Activated naive CD4-positive, alpha-beta T cell treated with anti-CD3 and anti-CD28 coated beads, Interleukin-2, amount 50 U/mL, for 24 hours (primary cell): ENCODE results near the gene KRTAP10-5.
A peak's percentile ranks its signal among the peaks of the same experiment; 100 is the strongest.
"Not testable (repeated sequence)": the region's sequence is repeated elsewhere in the genome, so short reads cannot be mapped to it uniquely, and the experiment has no call there.

Experiments used
- H3K27ac Mint-ChIP-seq: one replicate; pipeline ENCODE4 v1.8.0; 2021; ENCODE audit warnings: mild to moderate bottlenecking, mixed read lengths
- H3K27me3 Mint-ChIP-seq: one replicate; pipeline ENCODE4 v1.8.0; 2021; ENCODE audit warnings: mixed read lengths
- H3K36me3 Mint-ChIP-seq: one replicate; pipeline ENCODE4 v1.8.0; 2021; ENCODE audit warnings: mixed read lengths
- H3K4me1 Mint-ChIP-seq: one replicate; pipeline ENCODE4 v1.8.0; 2021; ENCODE audit warnings: mixed read lengths
- H3K4me3 Mint-ChIP-seq: one replicate; pipeline ENCODE4 v1.8.0; 2021; ENCODE audit warnings: mild to moderate bottlenecking, mixed read lengths
- H3K9me3 Mint-ChIP-seq: one replicate; pipeline ENCODE4 v1.8.0; 2021; ENCODE audit warnings: mixed read lengths

The KRTAP10-5 gene

GRCh38 chr21:44555200-44555875 is 25.1 kb downstream of the KRTAP10-5 start:
- Mint-ChIP-seq H3K4me1 (peaks cover 4% of the 10 kb centered on the region), H3K4me3 (no peak overlapping the region), H3K27ac (no peak overlapping the region), H3K9me3 (peaks cover 13% of the 10 kb centered on the region), H3K36me3 (peaks cover 9% of the 10 kb centered on the region), H3K27me3 (no peaks in the 10 kb centered on the region)

DNA sequence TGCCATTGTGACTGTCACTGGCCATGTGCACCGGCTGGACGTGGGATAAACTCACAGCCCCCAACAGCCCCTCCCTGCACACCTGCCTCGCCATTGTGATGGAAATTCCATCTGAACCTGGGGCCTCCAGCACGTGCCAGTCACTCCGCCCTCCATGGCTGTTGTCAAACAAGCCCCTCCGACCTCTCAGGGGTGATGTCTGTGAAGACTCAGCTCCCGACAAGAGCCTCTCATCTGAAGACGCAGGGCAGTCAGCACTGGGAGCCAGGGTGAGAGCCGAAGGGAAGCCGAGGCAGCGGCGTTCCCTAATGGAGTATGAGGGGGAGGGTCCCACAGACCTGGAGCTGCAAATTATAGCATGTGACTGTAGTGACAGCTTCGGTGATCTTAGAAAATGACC is 27.7 kb downstream of the KRTAP10-5 start:
- Mint-ChIP-seq H3K36me3 (peaks cover 7% of the 10 kb centered on the region), H3K4me3 (no peak overlapping the region), H3K27me3 (no peaks in the 10 kb centered on the region), H3K27ac (no peak overlapping the region), H3K9me3 (peaks cover 10% of the 10 kb centered on the region), H3K4me1 (peaks cover 25% of the 10 kb centered on the region)

GRCh38 chr21:44552136-44552535 is 28.3 kb downstream of the KRTAP10-5 start:
- H3K4me1 Mint-ChIP-seq, result peaks cover 30% of the 10 kb centered on the region
- no peak overlapping the region for H3K27ac Mint-ChIP-seq
- H3K27me3 Mint-ChIP-seq, result no peaks in the 10 kb centered on the region
- peaks cover 13% of the 10 kb centered on the region for H3K36me3 Mint-ChIP-seq
- no peak overlapping the region for H3K4me3 Mint-ChIP-seq
- peaks cover 16% of the 10 kb centered on the region for H3K9me3 Mint-ChIP-seq

DNA sequence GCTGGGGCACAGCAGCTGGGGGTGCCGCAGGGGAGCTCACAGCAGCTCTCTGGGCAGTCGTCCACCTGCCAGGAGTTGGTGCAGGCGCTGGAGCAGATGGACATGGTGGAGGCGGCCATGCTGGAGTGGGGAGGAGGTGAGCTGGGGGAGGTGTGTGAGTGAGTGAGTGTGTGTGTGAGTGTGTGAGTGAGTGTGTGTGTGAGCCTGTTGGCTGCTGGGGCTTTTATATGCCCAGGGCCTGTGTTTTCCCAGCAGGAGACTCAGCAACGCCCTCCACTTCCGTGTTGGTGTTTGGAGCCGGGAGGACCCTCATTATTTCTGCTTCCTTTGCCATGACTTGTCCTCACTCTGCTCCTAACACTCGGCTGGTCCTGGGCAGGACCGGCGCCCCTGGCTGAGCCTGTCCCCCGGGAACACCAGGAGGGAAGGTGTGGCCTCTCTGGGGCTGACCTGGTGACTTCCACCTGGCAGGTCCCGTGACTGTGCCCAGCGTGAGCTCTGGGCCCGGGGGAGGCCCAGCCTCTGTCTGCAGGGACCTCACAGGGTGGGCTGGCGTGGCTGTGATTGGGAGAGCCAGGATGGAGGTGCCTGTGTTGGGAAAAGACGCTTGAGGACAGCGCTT is 29.0 kb downstream of the KRTAP10-5 start, which contains the start of gene KRTAP10-2:
TSS of gene KRTAP10-2 (minus strand) at position 166 of the 622 bp plus-strand sequence. CDS start at position 119, 47 bp downstream.
- no peak within 1 kb of the TSS for H3K4me3 Mint-ChIP-seq
- peaks cover 22% of the 10 kb centered on the region for H3K9me3 Mint-ChIP-seq
- H3K27ac Mint-ChIP-seq, result peak within 1 kb of the TSS; percentile 65
- no peaks in the 10 kb centered on the region for H3K27me3 Mint-ChIP-seq
- peaks cover 19% of the 10 kb centered on the region for H3K36me3 Mint-ChIP-seq
- peaks cover 36% of the 10 kb centered on the region for H3K4me1 Mint-ChIP-seq

DNA sequence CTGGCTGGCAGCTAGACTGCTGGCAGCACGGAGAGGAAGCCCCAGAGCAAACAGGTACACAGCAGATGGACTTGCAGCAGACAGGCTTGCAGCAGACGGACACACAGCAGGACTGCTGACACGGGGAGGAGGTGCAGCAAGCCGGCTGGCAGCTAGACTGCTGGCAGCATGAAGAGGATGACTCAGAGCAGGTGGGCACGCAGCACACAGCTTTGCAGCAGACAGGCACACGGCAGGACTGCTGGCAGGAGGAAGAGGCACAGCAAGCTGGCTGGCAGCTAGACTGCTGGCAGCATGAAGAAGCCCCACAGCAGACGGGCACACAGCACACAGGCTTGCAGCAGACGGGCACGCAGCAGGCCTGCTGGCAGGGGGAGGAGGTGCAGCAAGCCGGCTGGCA is 29.6 kb downstream of the KRTAP10-5 start:
- peaks cover 36% of the 10 kb centered on the region for H3K4me1 Mint-ChIP-seq
- H3K9me3 Mint-ChIP-seq, result peaks cover 23% of the 10 kb centered on the region
- no peak overlapping the region for H3K27ac Mint-ChIP-seq
- peaks cover 19% of the 10 kb centered on the region for H3K36me3 Mint-ChIP-seq
- H3K4me3 Mint-ChIP-seq, result no peak overlapping the region
- H3K27me3 Mint-ChIP-seq, result no peaks in the 10 kb centered on the region

GRCh38 chr21:44550285-44550684 is 30.1 kb downstream of the KRTAP10-5 start:
- H3K4me1 Mint-ChIP-seq, result peaks cover 36% of the 10 kb centered on the region
- not testable (repeated sequence) for H3K27ac Mint-ChIP-seq, H3K27me3 Mint-ChIP-seq, H3K4me3 Mint-ChIP-seq
- H3K9me3 Mint-ChIP-seq, result peaks cover 28% of the 10 kb centered on the region
- peaks cover 21% of the 10 kb centered on the region for H3K36me3 Mint-ChIP-seq

- H3K27ac Mint-ChIP-seq, result peak overlapping the region; percentile 53
- H3K4me1 Mint-ChIP-seq, result peaks cover 36% of the 10 kb centered on the region
- H3K36me3 Mint-ChIP-seq, result peaks cover 21% of the 10 kb centered on the region
- no peaks in the 10 kb centered on the region for H3K27me3 Mint-ChIP-seq
- no peak overlapping the region for H3K4me3 Mint-ChIP-seq
- H3K9me3 Mint-ChIP-seq, result peaks cover 28% of the 10 kb centered on the region
Measured at GRCh38 chr21:44549525-44550211, 30.7 kb downstream of the KRTAP10-5 start.

GRCh38 chr21:44548922-44549321 is 31.5 kb downstream of the KRTAP10-5 start:
- Mint-ChIP-seq H3K27me3 (no peaks in the 10 kb centered on the region), H3K27ac (no peak overlapping the region), H3K9me3 (peaks cover 28% of the 10 kb centered on the region), H3K4me1 (peaks cover 36% of the 10 kb centered on the region), H3K36me3 (peaks cover 21% of the 10 kb centered on the region), H3K4me3 (no peak overlapping the region)

DNA sequence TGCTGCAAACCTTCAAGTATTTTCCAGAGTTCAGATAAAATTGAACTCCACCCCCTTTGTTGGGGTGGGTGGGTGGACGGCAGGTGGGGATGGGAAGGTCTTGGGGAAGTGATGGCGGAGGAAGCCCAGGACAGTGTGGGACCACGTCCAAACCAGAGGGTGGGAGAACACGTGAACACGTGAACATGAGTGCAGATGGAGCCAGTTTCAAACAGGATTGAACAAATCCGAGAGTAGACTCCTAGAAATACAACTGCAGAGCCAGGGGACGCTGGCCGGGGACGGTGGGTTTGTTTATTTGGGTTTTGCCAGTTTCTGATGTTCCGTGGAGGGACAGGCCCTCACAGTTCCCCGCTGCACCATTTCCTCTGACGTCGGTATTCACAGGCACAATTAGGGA is 32.0 kb downstream of the KRTAP10-5 start:
- H3K4me3 Mint-ChIP-seq, result peak overlapping the region; percentile 84
- peaks cover 26% of the 10 kb centered on the region for H3K9me3 Mint-ChIP-seq
- no peaks in the 10 kb centered on the region for H3K27me3 Mint-ChIP-seq
- H3K27ac Mint-ChIP-seq, result peak overlapping the region; percentile 71
- H3K36me3 Mint-ChIP-seq, result peaks cover 19% of the 10 kb centered on the region
- H3K4me1 Mint-ChIP-seq, result peaks cover 36% of the 10 kb centered on the region

DNA sequence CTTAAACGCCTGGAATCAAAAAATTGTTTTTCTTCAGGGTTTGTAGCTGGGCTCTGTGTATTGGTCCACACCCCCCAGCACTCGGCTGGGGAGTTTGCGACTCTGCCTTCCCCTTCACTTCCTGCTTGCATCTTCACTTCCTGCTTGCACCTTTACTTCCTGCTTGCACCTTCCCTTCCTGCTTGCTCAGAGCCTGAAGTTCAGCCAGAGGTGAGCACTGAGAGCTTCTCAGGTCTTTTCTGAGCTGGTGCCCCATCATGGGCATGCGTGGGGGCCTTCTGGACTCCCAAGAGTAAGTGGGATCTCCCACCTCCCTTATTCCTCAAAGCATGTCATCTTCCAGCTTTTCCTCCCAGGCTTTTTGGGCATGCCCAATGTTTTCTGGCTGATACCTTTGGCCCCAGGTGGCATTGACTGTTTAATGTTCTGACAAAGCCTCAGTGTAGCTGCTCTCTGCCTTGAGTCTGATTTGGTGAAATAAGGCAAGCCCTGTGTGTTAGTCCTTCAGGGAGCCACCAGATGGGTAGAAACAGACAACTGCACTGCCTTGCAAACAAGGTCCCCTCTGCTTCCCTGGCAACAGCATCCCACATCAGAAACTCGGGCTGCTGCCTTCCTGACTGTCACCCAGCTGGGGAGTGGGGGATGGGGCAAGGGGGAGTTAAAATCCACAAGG is 32.6 kb downstream of the KRTAP10-5 start:
- H3K27me3 Mint-ChIP-seq, result no peaks in the 10 kb centered on the region
- peaks cover 20% of the 10 kb centered on the region for H3K9me3 Mint-ChIP-seq
- H3K4me3 Mint-ChIP-seq, result peak overlapping the region; percentile 84
- peaks cover 17% of the 10 kb centered on the region for H3K36me3 Mint-ChIP-seq
- H3K27ac Mint-ChIP-seq, result peak overlapping the region; percentile 98
- peaks cover 36% of the 10 kb centered on the region for H3K4me1 Mint-ChIP-seq

DNA sequence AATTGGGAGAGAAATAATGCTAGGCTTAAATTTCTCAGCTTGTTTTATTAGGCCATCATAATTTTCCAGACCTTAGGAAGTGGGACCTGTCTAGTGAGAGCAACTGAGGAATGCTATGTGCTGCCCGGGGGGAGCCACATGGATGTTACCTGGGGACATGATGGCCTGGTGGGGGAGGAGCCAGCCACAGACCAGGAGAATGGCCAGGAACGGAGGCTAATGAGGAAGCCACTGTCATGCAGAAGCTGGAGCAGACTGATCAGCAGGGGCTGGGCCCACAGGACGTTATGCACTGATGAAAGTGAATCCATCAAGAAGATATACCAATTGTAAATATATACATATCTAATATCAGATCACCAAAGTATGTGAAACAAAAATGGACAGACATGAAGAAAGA is 35.8 kb downstream of the KRTAP10-5 start:
- no peak overlapping the region for H3K4me3 Mint-ChIP-seq
- peaks cover 30% of the 10 kb centered on the region for H3K4me1 Mint-ChIP-seq
- peaks cover 14% of the 10 kb centered on the region for H3K36me3 Mint-ChIP-seq
- H3K27ac Mint-ChIP-seq, result no peak overlapping the region
- peaks cover 20% of the 10 kb centered on the region for H3K9me3 Mint-ChIP-seq
- H3K27me3 Mint-ChIP-seq, result no peaks in the 10 kb centered on the region

- Mint-ChIP-seq H3K36me3 (peaks cover 14% of the 10 kb centered on the region), H3K9me3 (peaks cover 18% of the 10 kb centered on the region), H3K4me1 (peaks cover 12% of the 10 kb centered on the region), H3K4me3 (no peak overlapping the region), H3K27ac (no peak overlapping the region), H3K27me3 (no peaks in the 10 kb centered on the region)
Measured at GRCh38 chr21:44542716-44543115, 37.7 kb downstream of the KRTAP10-5 start.

GRCh38 chr21:44540741-44541288 is 39.6 kb downstream of the KRTAP10-5 start:
- H3K27me3 Mint-ChIP-seq, result no peaks in the 10 kb centered on the region
- H3K27ac Mint-ChIP-seq, result no peak overlapping the region
- peaks cover 5% of the 10 kb centered on the region for H3K9me3 Mint-ChIP-seq
- no peaks in the 10 kb centered on the region for H3K4me1 Mint-ChIP-seq
- no peak overlapping the region for H3K4me3 Mint-ChIP-seq
- peaks cover 2% of the 10 kb centered on the region for H3K36me3 Mint-ChIP-seq

DNA sequence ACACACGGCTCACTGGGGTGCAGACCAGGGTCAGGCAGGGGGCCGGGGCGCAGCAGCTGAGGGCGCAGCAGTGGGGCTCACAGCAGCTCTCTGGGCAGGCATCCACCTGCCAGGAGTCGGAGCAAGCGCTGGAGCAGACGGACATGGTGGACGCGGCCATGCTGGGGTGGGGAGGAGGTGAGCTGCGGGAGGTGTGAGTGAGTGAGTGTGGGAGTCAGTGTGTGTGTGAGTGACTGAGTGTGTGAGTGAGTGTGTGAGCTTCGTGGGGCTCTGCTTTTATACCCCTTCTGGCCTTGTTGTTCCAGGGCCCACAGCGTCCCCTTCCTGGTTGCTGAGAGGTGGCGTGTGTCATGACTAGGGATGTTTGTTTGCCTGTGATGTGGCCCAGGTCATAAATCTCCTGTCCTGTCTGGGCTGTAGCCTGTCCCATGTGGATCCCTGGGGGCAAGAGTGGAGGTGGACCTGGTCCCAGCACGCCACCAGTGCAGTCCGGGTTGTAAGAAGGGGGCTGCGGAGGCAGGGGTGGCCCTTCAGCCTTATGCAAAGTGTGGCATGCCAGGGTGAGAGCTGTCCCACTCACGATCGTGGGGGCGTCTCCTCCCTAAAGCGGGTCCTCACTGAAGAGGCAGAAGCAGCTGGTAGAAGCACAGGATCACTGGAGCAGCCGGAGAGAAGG is 40.3 kb downstream of the KRTAP10-5 start, which contains the start of gene KRTAP10-1:
TSS of gene KRTAP10-1 (minus strand) at position 205 of the 676 bp plus-strand sequence. CDS start at position 160, 45 bp downstream.
- H3K36me3 Mint-ChIP-seq, result no peaks in the 10 kb centered on the region
- no peak within 1 kb of the TSS for H3K27ac Mint-ChIP-seq
- no peaks in the 10 kb centered on the region for H3K4me1 Mint-ChIP-seq
- H3K27me3 Mint-ChIP-seq, result no peaks in the 10 kb centered on the region
- no peak within 1 kb of the TSS for H3K4me3 Mint-ChIP-seq
- no peaks in the 10 kb centered on the region for H3K9me3 Mint-ChIP-seq

GRCh38 chr21:44539046-44539445 is 41.4 kb downstream of the KRTAP10-5 start:
- Mint-ChIP-seq H3K27ac (no peak overlapping the region), H3K27me3 (no peaks in the 10 kb centered on the region), H3K36me3 (no peaks in the 10 kb centered on the region), H3K4me1 (no peaks in the 10 kb centered on the region), H3K4me3 (no peak overlapping the region), H3K9me3 (no peaks in the 10 kb centered on the region)
